Measurements from ENCODE around the gene IL1F10.

IL1F10 gene

GRCh38 chr2:113117541-113118262 is 49.9 kb downstream of the IL1F10 start:
- Histone ChIP-seq H3K36me3 (ENCODE audit: control insufficient read depth, insufficient read depth, low read length) (no peaks in the 10 kb centered on the region), H3K9me3 (ENCODE audit: control insufficient read depth, low read length) (no peaks in the 10 kb centered on the region), H3K27ac (ENCODE audit: insufficient read depth, low read length, poor library complexity, severe bottlenecking) (no peak overlapping the region), H3K27me3 (replicated peaks; ENCODE audit: control insufficient read depth, insufficient read depth, low read length, poor library complexity, severe bottlenecking) (no peaks in the 10 kb centered on the region), H3K4me1 (ENCODE audit: control insufficient read depth, insufficient read depth, low read length, poor library complexity, severe bottlenecking) (peaks cover 16% of the 10 kb centered on the region), H3K4me3 (ENCODE audit: insufficient read depth, low read depth, low read length, poor library complexity, severe bottlenecking) (no peak overlapping the region)
- DNase-seq: no peak

- no peak for DNase-seq
- no peak overlapping the region for H3K4me3 ChIP-seq (ENCODE audit: insufficient read depth, low read depth, low read length, poor library complexity, severe bottlenecking)
- no peaks in the 10 kb centered on the region for H3K27me3 ChIP-seq (replicated peaks; ENCODE audit: control insufficient read depth, insufficient read depth, low read length, poor library complexity, severe bottlenecking)
- H3K36me3 ChIP-seq (ENCODE audit: control insufficient read depth, insufficient read depth, low read length): no peaks in the 10 kb centered on the region
- no peak overlapping the region for H3K27ac ChIP-seq (ENCODE audit: insufficient read depth, low read length, poor library complexity, severe bottlenecking)
- no peaks in the 10 kb centered on the region for H3K9me3 ChIP-seq (ENCODE audit: control insufficient read depth, low read length)
- H3K4me1 ChIP-seq (ENCODE audit: control insufficient read depth, insufficient read depth, low read length, poor library complexity, severe bottlenecking): peaks cover 16% of the 10 kb centered on the region
Observed at GRCh38 chr2:113118263-113118657, 50.5 kb downstream of the IL1F10 start.

- no peaks in the 10 kb centered on the region for H3K36me3 ChIP-seq (ENCODE audit: control insufficient read depth, insufficient read depth, low read length)
- peaks cover 16% of the 10 kb centered on the region for H3K4me1 ChIP-seq (ENCODE audit: control insufficient read depth, insufficient read depth, low read length, poor library complexity, severe bottlenecking)
- no peak overlapping the region for H3K27ac ChIP-seq (ENCODE audit: insufficient read depth, low read length, poor library complexity, severe bottlenecking)
- H3K27me3 ChIP-seq (replicated peaks; ENCODE audit: control insufficient read depth, insufficient read depth, low read length, poor library complexity, severe bottlenecking): no peaks in the 10 kb centered on the region
- H3K9me3 ChIP-seq (ENCODE audit: control insufficient read depth, low read length): no peaks in the 10 kb centered on the region
- no peak for DNase-seq
- no peak overlapping the region for H3K4me3 ChIP-seq (ENCODE audit: insufficient read depth, low read depth, low read length, poor library complexity, severe bottlenecking)
Observed at GRCh38 chr2:113119111-113119510, 51.3 kb downstream of the IL1F10 start.

- no peak for DNase-seq
- no peak overlapping the region for H3K27ac ChIP-seq (ENCODE audit: insufficient read depth, low read length, poor library complexity, severe bottlenecking)
- no peaks in the 10 kb centered on the region for H3K36me3 ChIP-seq (ENCODE audit: control insufficient read depth, insufficient read depth, low read length)
- H3K4me1 ChIP-seq (ENCODE audit: control insufficient read depth, insufficient read depth, low read length, poor library complexity, severe bottlenecking): peaks cover 9% of the 10 kb centered on the region
- no peak overlapping the region for H3K4me3 ChIP-seq (ENCODE audit: insufficient read depth, low read depth, low read length, poor library complexity, severe bottlenecking)
- no peaks in the 10 kb centered on the region for H3K9me3 ChIP-seq (ENCODE audit: control insufficient read depth, low read length)
- H3K27me3 ChIP-seq (replicated peaks; ENCODE audit: control insufficient read depth, insufficient read depth, low read length, poor library complexity, severe bottlenecking): no peaks in the 10 kb centered on the region
Observed at GRCh38 chr2:113120861-113121260, 53.1 kb downstream of the IL1F10 start.

DNA sequence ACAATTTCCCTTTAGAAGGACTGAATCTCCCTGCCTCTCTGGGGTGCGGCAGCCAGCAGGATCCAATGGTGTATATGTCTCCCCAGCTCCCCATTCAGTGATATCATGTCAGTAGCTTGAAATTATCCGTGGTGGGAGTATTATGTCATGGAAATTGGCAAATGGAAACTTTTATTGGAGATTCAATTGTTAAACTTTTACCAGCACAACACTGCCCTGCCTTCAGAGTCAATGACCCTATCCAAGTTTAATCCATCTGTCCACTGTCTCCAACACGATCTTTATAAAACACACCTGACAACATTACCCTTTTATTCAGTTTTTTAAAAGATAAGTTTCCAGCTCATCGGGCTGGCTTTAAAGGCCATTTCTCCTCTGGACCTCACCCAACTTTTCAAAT is 54.6 kb downstream of the IL1F10 start:
- H3K4me1 ChIP-seq (ENCODE audit: control insufficient read depth, insufficient read depth, low read length, poor library complexity, severe bottlenecking): no peaks in the 10 kb centered on the region
- no peak for DNase-seq

DNA sequence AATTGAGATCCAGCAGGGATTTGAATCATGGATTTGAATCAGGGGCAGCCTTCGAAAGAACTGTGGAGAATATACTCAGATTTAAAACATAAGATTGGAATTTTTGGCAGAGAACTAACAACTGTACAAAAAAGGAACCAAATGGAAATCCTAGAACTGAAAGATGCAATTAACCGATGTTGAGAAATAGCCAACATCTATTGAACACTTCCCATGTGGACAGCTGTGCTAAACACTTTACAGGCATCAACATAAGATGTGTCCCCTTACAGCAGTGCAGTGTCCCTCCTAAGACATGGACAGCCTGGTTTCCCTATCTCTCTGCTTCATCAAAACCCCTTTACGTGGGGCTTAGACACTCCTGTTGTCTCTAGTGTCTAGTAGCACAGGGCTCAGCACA is 56.0 kb downstream of the IL1F10 start:
- Histone ChIP-seq H3K9me3 (ENCODE audit: control insufficient read depth, low read length) (no peaks in the 10 kb centered on the region), H3K36me3 (ENCODE audit: control insufficient read depth, insufficient read depth, low read length) (no peaks in the 10 kb centered on the region), H3K27me3 (replicated peaks; ENCODE audit: control insufficient read depth, insufficient read depth, low read length, poor library complexity, severe bottlenecking) (no peaks in the 10 kb centered on the region), H3K4me3 (ENCODE audit: insufficient read depth, low read depth, low read length, poor library complexity, severe bottlenecking) (no peak overlapping the region), H3K27ac (ENCODE audit: insufficient read depth, low read length, poor library complexity, severe bottlenecking) (no peak overlapping the region), H3K4me1 (ENCODE audit: control insufficient read depth, insufficient read depth, low read length, poor library complexity, severe bottlenecking) (no peaks in the 10 kb centered on the region)
- DNase-seq: no peak

More for the DNA sequence above, 54.6 kb downstream of the IL1F10 start:
- no peaks in the 10 kb centered on the region for H3K27me3 ChIP-seq (replicated peaks; ENCODE audit: control insufficient read depth, insufficient read depth, low read length, poor library complexity, severe bottlenecking)
- H3K9me3 ChIP-seq (ENCODE audit: control insufficient read depth, low read length): no peaks in the 10 kb centered on the region
- no peak overlapping the region for H3K27ac ChIP-seq (ENCODE audit: insufficient read depth, low read length, poor library complexity, severe bottlenecking)
- no peak overlapping the region for H3K4me3 ChIP-seq (ENCODE audit: insufficient read depth, low read depth, low read length, poor library complexity, severe bottlenecking)
- H3K36me3 ChIP-seq (ENCODE audit: control insufficient read depth, insufficient read depth, low read length): no peaks in the 10 kb centered on the region

DNA sequence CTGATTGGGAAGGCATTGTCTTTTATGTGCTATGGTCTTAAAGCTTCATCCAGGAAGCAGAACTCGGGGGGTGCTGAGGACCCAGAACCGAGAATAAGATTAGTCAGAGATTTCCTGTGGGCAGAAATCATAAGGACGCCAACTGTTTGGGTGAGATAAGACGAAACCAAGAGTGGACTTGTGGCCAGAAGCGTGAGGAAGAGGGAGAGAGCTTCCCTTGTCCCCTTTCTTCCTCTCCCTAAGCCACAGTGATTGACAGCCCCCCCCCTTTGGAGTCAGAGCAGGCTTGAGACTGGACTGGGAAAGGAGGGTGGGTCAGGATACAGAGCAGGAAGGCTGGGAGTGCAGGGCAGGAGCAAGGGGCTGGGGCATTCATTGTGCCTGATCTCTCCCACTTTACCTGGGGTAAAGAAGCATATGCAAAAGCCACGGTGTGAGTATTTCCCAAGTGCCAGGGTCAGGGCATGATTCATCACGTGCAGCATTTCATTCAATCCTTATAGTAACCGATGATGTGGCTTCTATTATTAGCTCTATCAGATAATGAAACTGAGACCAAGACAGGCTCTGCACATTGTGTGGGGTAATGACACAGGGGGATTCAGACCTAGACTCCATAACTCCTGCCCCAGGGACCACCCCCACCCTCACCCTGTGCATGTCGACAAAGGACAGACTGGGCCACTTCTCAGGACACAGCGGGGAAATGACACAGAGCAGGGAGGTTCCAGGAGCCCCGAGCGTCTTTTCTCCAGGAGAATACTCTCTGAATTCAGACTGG is 56.6 kb downstream of the IL1F10 start:
- no peaks in the 10 kb centered on the region for H3K4me1 ChIP-seq (ENCODE audit: control insufficient read depth, insufficient read depth, low read length, poor library complexity, severe bottlenecking)
- H3K4me3 ChIP-seq (ENCODE audit: insufficient read depth, low read depth, low read length, poor library complexity, severe bottlenecking): no peak overlapping the region
- no peak overlapping the region for H3K27ac ChIP-seq (ENCODE audit: insufficient read depth, low read length, poor library complexity, severe bottlenecking)
- no peaks in the 10 kb centered on the region for H3K9me3 ChIP-seq (ENCODE audit: control insufficient read depth, low read length)
- no peaks in the 10 kb centered on the region for H3K27me3 ChIP-seq (replicated peaks; ENCODE audit: control insufficient read depth, insufficient read depth, low read length, poor library complexity, severe bottlenecking)
- H3K36me3 ChIP-seq (ENCODE audit: control insufficient read depth, insufficient read depth, low read length): no peaks in the 10 kb centered on the region
- DNase-seq: no peak
